Trophoblast cell (in vitro differentiated cells and primary cell): Measurements from ENCODE around the gene CLDN15.

ENCODE experiments used
- DNase-seq, 2 donors: peaks; one replicate each; pipeline ENCODE4 v3.0.0-alpha.2; 2016
- H2AFZ ChIP-seq: 2 replicates; pipeline ENCODE4 v1.6.1; 2013; ENCODE audit warnings: low read length, moderate library complexity, mild to moderate bottlenecking; ENCODE audit not compliant: insufficient read depth, poor library complexity
- H2AK5ac ChIP-seq: 2 replicates; pipeline ENCODE4 v1.6.1; 2013; ENCODE audit warnings: mild to moderate bottlenecking, low read length
- H2BK120ac ChIP-seq: 2 replicates; pipeline ENCODE4 v1.6.1; 2013; ENCODE audit warnings: low read length, mild to moderate bottlenecking, moderate library complexity; ENCODE audit not compliant: insufficient read depth, poor library complexity
- H2BK12ac ChIP-seq: 2 replicates; pipeline ENCODE4 v1.6.1; 2013; ENCODE audit warnings: mild to moderate bottlenecking, low read length, moderate library complexity
- H2BK5ac ChIP-seq: 2 replicates; pipeline ENCODE4 v1.6.1; 2013; ENCODE audit warnings: low read length, low read depth, moderate library complexity, mild to moderate bottlenecking; ENCODE audit not compliant: poor library complexity
- H3K14ac ChIP-seq: 2 replicates; pipeline ENCODE4 v1.6.1; 2013; ENCODE audit warnings: mild to moderate bottlenecking, low read length
- H3K18ac ChIP-seq: 2 replicates; pipeline ENCODE4 v1.6.1; 2013; ENCODE audit warnings: mild to moderate bottlenecking, low read length
- H3K23ac ChIP-seq: 2 replicates; pipeline ENCODE4 v1.6.1; 2013; ENCODE audit warnings: low read length
- H3K27ac ChIP-seq: 2 replicates; pipeline ENCODE4 v1.5.1; 2013; ENCODE audit warnings: low read depth, mild to moderate bottlenecking, inconsistent platforms, low read length, moderate library complexity
- H3K27me3 ChIP-seq: 2 replicates; pipeline ENCODE4 v1.6.1; 2013; ENCODE audit warnings: inconsistent platforms, mild to moderate bottlenecking, low read length, moderate library complexity; ENCODE audit not compliant: insufficient read depth
- H3K36me3 ChIP-seq, 2 experiments: 1 replicate in 1 of 2; 2 replicates in 1 of 2; pipeline ENCODE4 v1.6.1; 2013; ENCODE audit warnings: low read length in 2 of 2, mild to moderate bottlenecking in 2 of 2, moderate library complexity in 1 of 2; ENCODE audit not compliant: insufficient read depth in 2 of 2, control insufficient read depth in 1 of 2
- H3K4ac ChIP-seq: 2 replicates; pipeline ENCODE4 v1.6.1; 2013; ENCODE audit warnings: low read depth, mild to moderate bottlenecking, low read length, moderate library complexity
- H3K4me1 ChIP-seq, 2 experiments: 1 replicate in 1 of 2; 2 replicates in 1 of 2; pipeline ENCODE4 v1.6.1; 2013; ENCODE audit warnings: low read length in 2 of 2, mild to moderate bottlenecking in 2 of 2, moderate library complexity in 1 of 2; ENCODE audit not compliant: insufficient read depth in 2 of 2, control insufficient read depth in 1 of 2
- H3K4me2 ChIP-seq: 2 replicates; pipeline ENCODE4 v1.6.1; 2013; ENCODE audit warnings: inconsistent platforms, mild to moderate bottlenecking, low read length, moderate library complexity
- H3K4me3 ChIP-seq: 2 replicates; pipeline ENCODE4 v1.5.1; 2013; ENCODE audit warnings: mild to moderate bottlenecking, low read depth, low read length, inconsistent platforms
- H3K79me1 ChIP-seq: one replicate; pipeline ENCODE4 v1.6.1; 2013; ENCODE audit warnings: low read length
- H3K79me2 ChIP-seq: 2 replicates; pipeline ENCODE4 v1.6.1; 2013; ENCODE audit warnings: low read length, mild to moderate bottlenecking; ENCODE audit not compliant: control insufficient read depth, insufficient read depth, poor library complexity
- H3K9ac ChIP-seq: 2 replicates; pipeline ENCODE4 v1.6.1; 2013; ENCODE audit warnings: mild to moderate bottlenecking, low read length
- H3K9me3 ChIP-seq: 2 replicates; pipeline ENCODE4 v1.6.1; 2013; ENCODE audit warnings: low read depth, mild to moderate bottlenecking, control low read depth, inconsistent platforms, low read length; ENCODE audit not compliant: insufficient read depth
- H4K12ac ChIP-seq: 2 replicates; pipeline ENCODE4 v1.6.1; 2013; ENCODE audit warnings: low read depth, mild to moderate bottlenecking, low read length, moderate library complexity
- H4K8ac ChIP-seq: 2 replicates; pipeline ENCODE4 v1.6.1; 2013; ENCODE audit warnings: low read depth, mild to moderate bottlenecking, low read length, moderate library complexity
- H4K91ac ChIP-seq: one replicate; pipeline ENCODE4 v1.6.1; 2013; ENCODE audit warnings: low read depth, mild to moderate bottlenecking, low read length, moderate library complexity
- WGBS: extraction: QIAGEN DNeasy Blood & Tissue Kit; methylation state at CpG from one replicate; pipeline ENCODE4 v1.1.7; 2013; ENCODE audit warnings: missing lambda C conversion rate; ENCODE audit not compliant: insufficient read length, insufficient coverage; ENCODE audit errors: extremely low coverage; 5-methylcytosine and 5-hydroxymethylcytosine counted together

Gene CLDN15

DNA sequence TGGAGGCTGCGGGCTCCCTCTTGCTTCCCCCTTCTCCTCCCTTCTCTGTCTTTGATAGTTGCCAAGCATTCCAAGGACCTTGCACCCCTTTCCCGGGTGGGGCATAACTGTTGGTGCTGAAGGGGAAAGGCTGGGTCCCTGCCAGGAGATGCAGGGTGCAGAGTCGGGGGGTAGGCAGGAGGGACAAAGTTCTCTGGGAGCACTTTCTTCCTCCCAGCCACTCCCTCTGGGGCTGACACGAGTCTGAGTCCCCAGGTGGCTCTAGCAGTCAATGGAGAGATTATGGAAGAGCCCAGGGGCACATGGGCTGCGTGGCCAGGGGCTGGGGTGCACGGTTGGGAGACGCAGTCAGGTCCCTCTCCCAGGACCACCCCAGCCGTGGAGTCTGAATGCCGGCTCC, 2.1 kb downstream of the CLDN15 start:
- H3K4me3 ChIP-seq, result no peak overlapping the region
- no peak overlapping the region for H4K91ac ChIP-seq
- no peaks in the 10 kb centered on the region for H3K9me3 ChIP-seq
- no peak overlapping the region for H2AK5ac ChIP-seq
- no peak overlapping the region for H3K4me2 ChIP-seq
- no peak overlapping the region for H2BK120ac ChIP-seq
- H2AFZ ChIP-seq, result no peak overlapping the region
- peaks cover 30 to 39% of the 10 kb centered on the region in 2 experiments for H3K36me3 ChIP-seq
- H3K79me1 ChIP-seq, result peaks cover 13% of the 10 kb centered on the region
- H3K18ac ChIP-seq, result no peak overlapping the region
- no peak overlapping the region for H3K23ac ChIP-seq
- no peak overlapping the region for H2BK12ac ChIP-seq
- H2BK5ac ChIP-seq, result no peak overlapping the region
- WGBS, result no CpG with 5 or more reads among the region's 9 CpGs
- H3K27me3 ChIP-seq, result no peaks in the 10 kb centered on the region
- no peak overlapping the region for H3K9ac ChIP-seq
- peaks cover 16 to 31% of the 10 kb centered on the region in 2 experiments for H3K4me1 ChIP-seq
- no peak overlapping the region for H4K12ac ChIP-seq
- H3K14ac ChIP-seq, result no peak overlapping the region
- H3K4ac ChIP-seq, result no peak overlapping the region
- no peak overlapping the region for H4K8ac ChIP-seq
- no peak overlapping the region for H3K27ac ChIP-seq
- DNase-seq, result no peak
- no peaks in the 10 kb centered on the region for H3K79me2 ChIP-seq

DNA sequence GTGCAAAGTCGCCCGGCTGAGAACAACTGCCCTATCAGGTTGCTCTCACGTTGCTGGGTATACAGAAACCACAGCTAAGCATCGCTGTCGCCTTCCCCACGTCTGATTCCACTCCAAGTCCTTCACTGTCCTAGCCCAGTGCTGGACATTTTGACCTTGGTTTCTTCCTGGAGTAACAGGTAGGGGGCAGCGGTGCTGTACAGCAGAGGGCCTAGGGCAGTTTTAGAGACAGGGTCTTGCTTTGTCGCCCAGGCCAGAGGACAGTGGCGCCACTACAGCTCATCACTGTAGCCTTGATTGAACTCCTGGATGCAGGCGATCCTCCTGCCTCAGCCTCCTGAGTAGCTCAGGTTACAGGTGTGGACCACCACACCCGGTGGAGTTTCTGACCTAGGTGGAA, 2.6 kb downstream of the CLDN15 start:
- Histone ChIP-seq H3K4ac (no peak overlapping the region), H3K27me3 (no peaks in the 10 kb centered on the region), H3K14ac (no peak overlapping the region), H3K23ac (no peak overlapping the region), H3K36me3 (peaks cover 27 to 34% of the 10 kb centered on the region in 2 experiments), H4K12ac (no peak overlapping the region), H4K91ac (no peak overlapping the region), H3K79me2 (no peaks in the 10 kb centered on the region), H3K4me2 (no peak overlapping the region), H3K9me3 (no peaks in the 10 kb centered on the region), H2BK120ac (no peak overlapping the region), H3K79me1 (peaks cover 13% of the 10 kb centered on the region), H3K27ac (no peak overlapping the region), H3K9ac (no peak overlapping the region), H3K4me1 (peaks cover 16 to 31% of the 10 kb centered on the region in 2 experiments), H4K8ac (no peak overlapping the region), H3K18ac (no peak overlapping the region), H2AFZ (no peak overlapping the region), H2BK5ac (no peak overlapping the region), H2BK12ac (no peak overlapping the region), H3K4me3 (no peak overlapping the region), H2AK5ac (no peak overlapping the region)
- DNase-seq, result no peak
- no CpG with 5 or more reads among the region's 11 CpGs for whole genome bisulfite sequencing

DNA sequence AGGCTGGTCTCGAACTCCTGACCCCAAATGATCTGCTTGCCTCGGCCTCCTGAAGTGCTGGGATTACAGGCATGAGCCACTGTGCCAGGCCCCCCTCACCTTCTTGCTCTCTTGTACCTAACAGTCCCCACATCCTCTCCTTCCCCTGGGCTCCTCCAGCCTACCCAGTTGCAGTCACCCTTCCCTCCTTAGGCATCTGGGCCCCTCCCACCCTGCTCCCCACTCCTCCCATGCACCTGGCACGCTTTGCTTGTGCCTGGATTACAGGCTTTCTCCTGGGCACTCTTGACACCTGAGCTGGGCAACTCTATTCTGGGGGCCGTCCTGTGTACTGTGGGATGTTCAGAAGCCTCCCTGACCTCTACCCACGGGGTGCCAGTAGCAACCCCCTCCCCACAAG, 3.0 kb downstream of the CLDN15 start:
- Histone ChIP-seq H3K9me3 (no peaks in the 10 kb centered on the region), H2BK120ac (no peak overlapping the region), H3K4me2 (no peak overlapping the region), H3K36me3 (peaks cover 22 to 33% of the 10 kb centered on the region in 2 experiments), H3K18ac (no peak overlapping the region), H3K23ac (no peak overlapping the region), H4K12ac (no peak overlapping the region), H3K9ac (no peak overlapping the region), H3K14ac (no peak overlapping the region), H3K79me2 (no peaks in the 10 kb centered on the region), H3K27ac (no peak overlapping the region), H3K4me3 (no peak overlapping the region), H3K79me1 (peaks cover 13% of the 10 kb centered on the region), H2AFZ (no peak overlapping the region), H3K27me3 (no peaks in the 10 kb centered on the region), H2BK5ac (no peak overlapping the region), H3K4me1 (peaks cover 16 to 29% of the 10 kb centered on the region in 2 experiments), H3K4ac (no peak overlapping the region), H4K91ac (no peak overlapping the region), H2AK5ac (no peak overlapping the region), H2BK12ac (no peak overlapping the region), H4K8ac (no peak overlapping the region)
- no peak for DNase-seq
- WGBS, result no CpG with 5 or more reads among the region's 5 CpGs

DNA sequence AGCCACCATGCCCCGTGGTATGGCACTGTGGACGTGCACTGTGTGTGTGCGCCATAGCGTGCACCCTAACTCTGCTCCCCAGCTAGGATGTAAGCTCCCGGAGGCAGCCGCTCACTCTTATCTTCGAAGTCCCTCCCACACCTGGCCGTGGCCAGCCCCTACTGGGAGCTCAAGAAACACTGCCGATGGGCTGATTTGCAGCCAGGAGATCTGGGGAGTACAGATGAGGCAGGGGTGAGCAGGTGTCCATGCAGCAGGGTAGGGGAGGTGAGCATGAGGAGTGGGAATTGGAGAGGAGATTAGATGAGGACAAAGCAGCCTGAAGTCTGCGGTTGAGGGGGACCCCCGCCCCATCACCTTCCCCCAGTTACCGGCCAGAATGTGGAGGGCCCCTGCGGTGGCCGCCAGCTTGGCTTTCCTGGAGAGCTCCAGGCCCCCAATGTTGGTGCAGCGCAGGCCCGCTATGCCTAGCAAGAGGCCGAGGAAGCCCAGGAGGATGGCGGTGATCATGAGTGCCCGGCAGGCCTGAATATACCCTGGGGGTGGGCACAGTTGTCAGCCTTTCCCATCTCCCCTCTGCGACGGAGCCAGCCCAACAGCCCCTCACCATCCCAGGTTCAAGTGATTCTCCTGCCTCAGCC, 3.6 kb downstream of the CLDN15 start:
- H3K4me3 ChIP-seq, result no peak overlapping the region
- H3K4ac ChIP-seq, result no peak overlapping the region
- H3K9me3 ChIP-seq, result no peaks in the 10 kb centered on the region
- peaks cover 18 to 28% of the 10 kb centered on the region in 2 experiments for H3K36me3 ChIP-seq
- H3K4me2 ChIP-seq, result no peak overlapping the region
- no peak overlapping the region for H3K14ac ChIP-seq
- no peak overlapping the region for H3K9ac ChIP-seq
- peaks cover 7% of the 10 kb centered on the region for H3K79me1 ChIP-seq
- no peaks in the 10 kb centered on the region for H3K27me3 ChIP-seq
- H3K79me2 ChIP-seq, result no peaks in the 10 kb centered on the region
- no peak overlapping the region for H3K18ac ChIP-seq
- H3K4me1 ChIP-seq, result peaks cover 10 to 24% of the 10 kb centered on the region in 2 experiments
- H2AK5ac ChIP-seq, result no peak overlapping the region
- WGBS, result no CpG with 5 or more reads among the region's 21 CpGs
- H2BK12ac ChIP-seq, result no peak overlapping the region
- no peak for DNase-seq
- no peak overlapping the region for H4K12ac ChIP-seq
- no peak overlapping the region for H4K91ac ChIP-seq
- H4K8ac ChIP-seq, result no peak overlapping the region
- no peak overlapping the region for H2BK5ac ChIP-seq
- H2AFZ ChIP-seq, result no peak overlapping the region
- H3K27ac ChIP-seq, result no peak overlapping the region
- no peak overlapping the region for H2BK120ac ChIP-seq
- no peak overlapping the region for H3K23ac ChIP-seq
